ENCODE data around the gene EML1.

EML1 gene

DNA sequence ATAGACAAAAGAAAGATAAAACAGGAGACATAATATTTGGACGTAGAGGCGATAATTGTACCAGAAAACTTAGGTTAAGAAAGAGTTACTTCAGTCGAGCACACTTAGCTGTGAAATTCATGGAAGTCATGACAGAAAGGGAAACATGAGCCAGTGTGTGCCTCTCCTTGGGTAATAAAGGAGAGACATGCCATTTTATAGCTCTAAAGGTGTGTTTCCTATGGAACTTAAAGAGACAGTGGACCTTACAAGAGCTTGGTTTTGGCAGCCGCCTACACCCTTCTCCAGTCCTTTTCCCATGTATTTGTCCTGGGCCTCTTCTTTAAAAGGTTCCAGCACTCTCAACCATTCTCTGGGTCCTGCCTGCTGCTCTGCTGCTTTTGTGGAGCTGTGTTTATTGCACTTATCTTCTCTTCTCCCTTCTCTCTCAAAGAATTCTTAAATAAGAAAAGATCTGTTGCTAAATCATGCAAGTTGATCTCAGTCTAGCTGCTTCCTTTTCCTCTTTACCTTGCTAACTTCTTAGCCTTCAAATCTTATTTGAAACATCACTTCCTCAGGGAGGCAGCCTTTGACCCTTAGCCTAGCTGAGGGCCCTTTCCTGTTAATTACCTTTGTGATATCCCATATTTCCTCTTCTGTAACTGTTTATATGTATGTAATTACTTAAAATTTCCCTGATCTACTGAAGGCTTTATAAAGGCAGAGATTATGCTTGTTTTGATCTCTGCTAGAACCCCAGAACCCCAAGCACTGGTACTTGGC, 190.2 kb downstream of the EML1 start:
- no peak for DNase-seq (ENCODE audit: low read depth in 1 of 2, low spot score in 1 of 2)

DNA sequence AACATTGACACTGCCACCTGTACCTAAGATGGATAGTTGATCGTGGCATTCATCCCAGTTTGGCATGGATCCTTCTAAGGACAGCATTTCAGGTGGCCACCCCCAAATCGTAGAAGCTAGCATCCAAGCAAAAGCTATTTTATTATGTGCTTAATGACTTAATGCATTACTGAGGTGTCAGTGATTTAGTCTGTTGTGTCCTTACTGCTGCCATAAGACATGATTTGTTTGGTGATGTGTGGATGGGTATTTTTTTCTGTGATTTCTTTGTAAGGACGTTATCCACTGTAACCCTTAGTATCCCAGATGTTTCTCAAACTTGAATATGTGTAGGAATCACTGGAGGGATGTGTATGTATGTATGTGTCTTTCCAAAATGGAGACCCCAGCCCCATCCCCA, 190.8 kb downstream of the EML1 start:
- DNase-seq (ENCODE audit: low read depth in 1 of 2, low spot score in 1 of 2): no peak

DNA sequence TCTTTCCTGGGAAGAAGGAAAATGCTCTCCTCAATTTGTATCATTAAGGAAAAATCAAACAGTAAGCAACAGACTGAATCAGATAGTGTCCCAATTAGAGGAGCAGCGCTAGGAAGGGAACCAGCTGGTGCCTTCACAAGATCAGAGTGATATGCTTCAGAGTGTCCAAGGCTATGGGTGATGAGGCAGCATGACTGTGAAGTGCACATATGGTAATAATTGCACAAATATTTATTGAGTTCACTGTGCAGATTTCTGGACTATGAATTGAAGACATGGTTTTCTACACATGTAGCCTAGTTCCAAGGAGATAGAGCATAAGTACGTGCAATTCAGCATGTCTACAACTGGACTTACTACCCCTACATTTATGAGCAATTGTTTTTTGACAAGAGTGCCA, 193.2 kb downstream of the EML1 start:
- no peak for DNase-seq (ENCODE audit: low read depth in 1 of 2, low spot score in 1 of 2)

DNA sequence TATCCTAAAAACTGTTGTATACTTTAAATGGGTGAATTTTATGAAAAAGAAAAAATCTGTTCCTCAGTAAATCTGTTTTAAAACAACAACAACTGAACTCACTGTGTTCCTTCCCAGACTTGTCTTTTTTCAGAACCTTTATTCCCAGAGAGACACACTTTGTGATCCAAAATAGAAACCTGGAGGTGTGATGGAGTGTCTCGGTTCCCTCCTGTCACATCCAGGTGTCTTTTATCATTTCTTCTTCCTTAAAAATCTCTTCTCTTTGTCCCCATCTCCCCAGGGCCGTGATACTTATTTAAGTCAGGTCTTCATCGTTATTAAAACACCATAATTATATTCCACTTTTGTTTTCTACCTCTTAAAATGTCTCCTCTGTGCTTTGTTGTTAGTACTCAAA, 195.8 kb downstream of the EML1 start:
- no peak for DNase-seq (ENCODE audit: low read depth in 1 of 2, low spot score in 1 of 2)

DNA sequence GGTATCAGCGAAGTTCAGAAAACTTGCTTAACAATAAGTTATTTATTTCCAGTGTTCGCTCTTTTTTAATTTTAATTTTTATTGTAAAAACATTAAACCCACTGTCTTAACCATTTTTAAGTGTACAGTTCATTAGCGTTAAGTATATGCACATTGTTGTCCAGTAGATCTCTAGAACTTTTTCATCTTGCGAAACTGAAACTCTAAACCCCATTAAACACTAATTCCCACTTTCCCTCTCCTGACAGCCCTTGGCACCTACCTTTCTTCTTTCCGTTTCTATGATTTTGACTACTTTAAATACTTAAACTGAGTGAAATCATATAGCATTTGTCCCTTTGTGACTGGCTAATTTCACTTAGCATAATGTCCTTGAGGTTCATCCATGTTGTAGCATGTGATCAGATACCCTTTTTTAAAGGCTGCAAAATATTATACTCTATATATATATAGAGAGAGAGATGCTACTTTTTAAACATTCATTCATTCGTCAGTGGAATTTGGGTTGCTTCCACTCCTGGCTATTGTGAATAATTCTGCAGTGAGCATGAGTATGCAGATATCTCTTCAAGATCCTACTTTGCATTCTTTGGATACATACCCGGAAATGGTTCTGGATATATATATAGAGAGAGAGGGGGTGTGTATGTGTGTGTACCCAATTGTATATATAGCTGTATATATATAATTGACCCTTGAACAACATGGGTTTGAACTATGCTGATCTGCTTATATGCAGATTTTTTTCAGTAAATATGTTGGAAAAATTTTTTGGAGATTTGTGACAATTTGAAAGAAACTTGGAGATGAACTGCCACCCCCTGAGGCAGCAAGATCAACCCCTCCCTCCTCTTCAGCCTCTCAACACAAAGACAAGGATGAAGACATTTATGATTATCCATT, 197.3 kb downstream of the EML1 start:
- DNase-seq (ENCODE audit: low read depth in 1 of 2, low spot score in 1 of 2): no peak

DNA sequence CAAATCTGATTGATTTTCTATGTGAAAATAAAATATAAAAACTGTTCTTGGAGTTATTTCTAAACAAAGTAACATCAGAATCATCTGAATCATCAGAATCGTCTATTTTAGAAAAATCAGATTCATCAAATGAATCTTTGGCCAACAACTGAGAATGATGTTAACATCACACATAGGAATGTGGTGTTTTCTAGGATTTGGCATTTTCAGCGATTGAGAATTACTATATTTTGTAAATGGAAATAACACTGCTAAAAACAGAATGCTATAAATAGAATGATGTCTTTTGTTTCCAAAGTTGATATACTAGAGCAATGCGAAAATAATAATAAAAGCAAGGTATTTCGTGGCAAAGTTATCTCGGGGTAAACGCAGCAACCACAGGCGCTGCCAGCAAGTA, 198.1 kb downstream of the EML1 start:
- DNase-seq (ENCODE audit: low read depth in 1 of 2, low spot score in 1 of 2): no peak

Measured in stimulated activated CD4-positive, alpha-beta T cell treated with anti-CD3 and anti-CD28 coated beads, Interleukin-15, amount 100 ng/mL, for 1 hour (primary cell).